ENCODE results near the gene KIF24. TPM values are rescaled to one million over a fixed set of nuclear protein-coding genes. Genes with fewer than 3 reads are reported as not detected.

The KIF24 gene
- total and polyA plus RNA-seq, 2 of the 4 experiments (the other 2 are of a cell fraction): 1.4 to 3.0 TPM

DNA sequence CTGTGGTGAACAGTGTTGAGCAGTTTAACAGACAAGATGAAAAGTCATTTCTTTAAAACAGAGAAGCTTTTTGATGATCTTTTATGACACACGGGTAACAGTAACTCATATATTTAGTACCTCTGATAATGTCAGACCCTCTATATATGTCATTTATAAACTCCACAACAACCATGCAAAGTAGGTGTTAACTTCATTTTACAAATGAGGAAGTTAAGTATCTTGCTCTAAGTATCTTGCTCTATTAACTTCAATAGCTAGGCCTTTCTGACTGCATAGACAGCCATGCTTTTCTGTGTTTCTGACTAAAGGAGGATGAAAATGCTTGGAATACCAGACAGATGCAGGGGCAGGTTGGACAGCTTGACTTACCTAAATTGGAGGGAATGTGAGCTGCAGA lies 2.1 kb upstream of the KIF24 start:
- Histone ChIP-seq H3K9ac (ENCODE audit: low read depth, low read length) (no peak overlapping the region), H2BK15ac (ENCODE audit: low read depth, low read length) (no peak overlapping the region), H4K91ac (ENCODE audit: insufficient read depth, low read depth, low read length) (no peak overlapping the region), H3K4me3 (ENCODE audit: insufficient read depth, low read depth, low read length) (no peak overlapping the region), H3K27me3 (ENCODE audit: control insufficient read depth, insufficient read depth, low read length) (no peaks in the 10 kb centered on the region), H3K4me2 (ENCODE audit: low read depth, low read length) (no peak overlapping the region), H2AFZ (replicated peaks; ENCODE audit: low read length, poor library complexity) (no peak overlapping the region), H2BK120ac (ENCODE audit: low read depth, low read length) (no peak overlapping the region), H3K9me3 (ENCODE audit: control insufficient read depth, insufficient read depth, low read length) (no peaks in the 10 kb centered on the region), H4K5ac (ENCODE audit: low read depth, low read length) (no peak overlapping the region), H2AK9ac (replicated peaks; ENCODE audit: low read depth, low read length, poor library complexity) (no peak overlapping the region), H3K23ac (ENCODE audit: low read depth, low read length) (no peak overlapping the region), H4K8ac (ENCODE audit: low read depth in 2 of 2, low read length in 2 of 2) (no peak overlapping the region), H3K4ac (ENCODE audit: low read depth, low read length) (no peak overlapping the region), H2BK20ac (ENCODE audit: low read depth, low read length) (no peak overlapping the region), H3K9me1 (ENCODE audit: insufficient read depth, low read length) (no peaks in the 10 kb centered on the region), H3K14ac (replicated peaks; ENCODE audit: low read depth, low read length) (no peak overlapping the region), H4K20me1 (ENCODE audit: insufficient read depth, low read length) (peaks cover 3% of the 10 kb centered on the region; the same call in 1 of the 2 replicates), H3K79me1 (ENCODE audit: low read depth in 1 of 2, low read length in 2 of 2) (peaks cover 37 to 61% of the 10 kb centered on the region in 2 experiments), H3K56ac (ENCODE audit: extremely low read depth, insufficient read depth, low read length) (no peak overlapping the region), H3K4me1 (ENCODE audit: control insufficient read depth, insufficient read depth, low read length) (peaks cover 3% of the 10 kb centered on the region; the same call in 1 of the 2 replicates), H2AK5ac (ENCODE audit: low read depth, low read length) (no peak overlapping the region), H3K36me3 (ENCODE audit: control insufficient read depth, insufficient read depth, low read length) (no peaks in the 10 kb centered on the region), H2BK5ac (ENCODE audit: low read depth, low read length, poor library complexity, severe bottlenecking) (no peak overlapping the region), H3K27ac (ENCODE audit: insufficient read depth, low read length) (no peak overlapping the region), H3K18ac (ENCODE audit: low read depth, low read length) (no peak overlapping the region)
- ChIA-PET CTCF (interaction anchor here (0.6 to 1.6 kb wide), 2 partner anchors 48 to 78 kb away, joined by 3 to 4 read pairs; no protein-coding TSS in a partner anchor), POLR2A (ENCODE audit: unreplicated experiment) (no interaction called here)
- in situ Hi-C loops (cut with MboI; ENCODE audit: low sequenced_read_pairs) (no loop called here), intact Hi-C loops (cut with micrococcal nuclease) (loop anchor here (5.0 kb wide), 1 partner anchor 216 kb away; no protein-coding TSS in a partner anchor), dilution Hi-C loops (cut with HindIII; ENCODE audit: low sequenced_read_pairs, unreplicated experiment) (no loop called here)
- TF ChIP-seq, protein P1, sequence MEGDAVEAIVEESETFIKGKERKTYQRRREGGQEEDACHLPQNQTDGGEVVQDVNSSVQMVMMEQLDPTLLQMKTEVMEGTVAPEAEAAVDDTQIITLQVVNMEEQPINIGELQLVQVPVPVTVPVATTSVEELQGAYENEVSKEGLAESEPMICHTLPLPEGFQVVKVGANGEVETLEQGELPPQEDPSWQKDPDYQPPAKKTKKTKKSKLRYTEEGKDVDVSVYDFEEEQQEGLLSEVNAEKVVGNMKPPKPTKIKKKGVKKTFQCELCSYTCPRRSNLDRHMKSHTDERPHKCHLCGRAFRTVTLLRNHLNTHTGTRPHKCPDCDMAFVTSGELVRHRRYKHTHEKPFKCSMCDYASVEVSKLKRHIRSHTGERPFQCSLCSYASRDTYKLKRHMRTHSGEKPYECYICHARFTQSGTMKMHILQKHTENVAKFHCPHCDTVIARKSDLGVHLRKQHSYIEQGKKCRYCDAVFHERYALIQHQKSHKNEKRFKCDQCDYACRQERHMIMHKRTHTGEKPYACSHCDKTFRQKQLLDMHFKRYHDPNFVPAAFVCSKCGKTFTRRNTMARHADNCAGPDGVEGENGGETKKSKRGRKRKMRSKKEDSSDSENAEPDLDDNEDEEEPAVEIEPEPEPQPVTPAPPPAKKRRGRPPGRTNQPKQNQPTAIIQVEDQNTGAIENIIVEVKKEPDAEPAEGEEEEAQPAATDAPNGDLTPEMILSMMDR (conservative IDR thresholded peaks at IDR 0.05; ENCODE audit: low read depth, low read length): no peak
- TF ChIP-seq BHLHE40 (IDR thresholded peaks at IDR 0.05; ENCODE audit: low read depth, low read length) (no peak), MAFK (IDR thresholded peaks at IDR 0.05; ENCODE audit: low read depth, low read length) (no peak), MAZ (IDR thresholded peaks at IDR 0.05; ENCODE audit: borderline replicate concordance, low read depth, low read length) (no peak), RFX5 (IDR thresholded peaks at IDR 0.05; ENCODE audit: low read depth, low read length) (no peak), FOS (IDR thresholded peaks at IDR 0.05; ENCODE audit: low read depth, low read length) (no peak), MXI1 (IDR thresholded peaks at IDR 0.05; ENCODE audit: borderline replicate concordance, low read depth, low read length) (no peak), RAD21 (IDR thresholded peaks at IDR 0.05; ENCODE audit: low read length) (no peak), RCOR1 (IDR thresholded peaks at IDR 0.05; ENCODE audit: insufficient replicate concordance, low read length) (no peak), CEBPB (IDR thresholded peaks at IDR 0.05; ENCODE audit: low read depth, low read length) (no peak), NFE2L2 (IDR thresholded peaks at IDR 0.05; ENCODE audit: low read depth, low read length) (no peak), POLR2A (IDR thresholded peaks at IDR 0.05; ENCODE audit: low read depth, low read length) (no peak), SMC3 (IDR thresholded peaks at IDR 0.05; ENCODE audit: low read depth, low read length) (no peak), CHD1 (IDR thresholded peaks at IDR 0.05; ENCODE audit: low read depth, low read length) (no peak)
- TF ChIP-seq, protein P2, sequence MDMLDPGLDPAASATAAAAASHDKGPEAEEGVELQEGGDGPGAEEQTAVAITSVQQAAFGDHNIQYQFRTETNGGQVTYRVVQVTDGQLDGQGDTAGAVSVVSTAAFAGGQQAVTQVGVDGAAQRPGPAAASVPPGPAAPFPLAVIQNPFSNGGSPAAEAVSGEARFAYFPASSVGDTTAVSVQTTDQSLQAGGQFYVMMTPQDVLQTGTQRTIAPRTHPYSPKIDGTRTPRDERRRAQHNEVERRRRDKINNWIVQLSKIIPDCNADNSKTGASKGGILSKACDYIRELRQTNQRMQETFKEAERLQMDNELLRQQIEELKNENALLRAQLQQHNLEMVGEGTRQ (IDR thresholded peaks at IDR 0.05; ENCODE audit: low read depth, low read length): no peak
- TF ChIP-seq, protein P3, sequence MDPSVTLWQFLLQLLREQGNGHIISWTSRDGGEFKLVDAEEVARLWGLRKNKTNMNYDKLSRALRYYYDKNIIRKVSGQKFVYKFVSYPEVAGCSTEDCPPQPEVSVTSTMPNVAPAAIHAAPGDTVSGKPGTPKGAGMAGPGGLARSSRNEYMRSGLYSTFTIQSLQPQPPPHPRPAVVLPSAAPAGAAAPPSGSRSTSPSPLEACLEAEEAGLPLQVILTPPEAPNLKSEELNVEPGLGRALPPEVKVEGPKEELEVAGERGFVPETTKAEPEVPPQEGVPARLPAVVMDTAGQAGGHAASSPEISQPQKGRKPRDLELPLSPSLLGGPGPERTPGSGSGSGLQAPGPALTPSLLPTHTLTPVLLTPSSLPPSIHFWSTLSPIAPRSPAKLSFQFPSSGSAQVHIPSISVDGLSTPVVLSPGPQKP (IDR thresholded peaks at IDR 0.05; ENCODE audit: borderline replicate concordance, low read depth, low read length): no peak
- DNase-seq: no peak
- ATAC-seq (ENCODE audit: low read depth): no peak
- WGBS, 2 experiments (ENCODE audit: extremely low coverage in 2 of 2, insufficient read length in 1 of 2): no CpG with 5 or more reads among the region's 1 CpG
- BruUV-seq (replicated peaks): no TSS peak
